Panc1 (cell line): ENCODE results near the gene RXYLT1.

ENCODE experiments used
- CTCF ChIP-seq: fragments of 450-650 bp; IDR thresholded peaks from 2 replicates; pipeline ENCODE4 v1.5.1; 2017; ENCODE audit warnings: mild to moderate bottlenecking
- POLR2AphosphoS5 ChIP-seq: IDR thresholded peaks from 2 replicates; pipeline ENCODE4 v1.6.1; 2012; ENCODE audit warnings: mild to moderate bottlenecking, low read depth, low read length, moderate library complexity
- SIN3A ChIP-seq: IDR thresholded peaks from 2 replicates; pipeline ENCODE4 v1.6.1; 2012; ENCODE audit warnings: low read depth, mild to moderate bottlenecking, low read length, moderate library complexity, borderline replicate concordance; ENCODE audit not compliant: insufficient read depth
- TCF7L2 ChIP-seq: IDR thresholded peaks from 2 replicates; pipeline ENCODE4 v1.6.1; 2011; ENCODE audit warnings: mild to moderate bottlenecking, low read depth, low read length, inconsistent platforms

DNA sequence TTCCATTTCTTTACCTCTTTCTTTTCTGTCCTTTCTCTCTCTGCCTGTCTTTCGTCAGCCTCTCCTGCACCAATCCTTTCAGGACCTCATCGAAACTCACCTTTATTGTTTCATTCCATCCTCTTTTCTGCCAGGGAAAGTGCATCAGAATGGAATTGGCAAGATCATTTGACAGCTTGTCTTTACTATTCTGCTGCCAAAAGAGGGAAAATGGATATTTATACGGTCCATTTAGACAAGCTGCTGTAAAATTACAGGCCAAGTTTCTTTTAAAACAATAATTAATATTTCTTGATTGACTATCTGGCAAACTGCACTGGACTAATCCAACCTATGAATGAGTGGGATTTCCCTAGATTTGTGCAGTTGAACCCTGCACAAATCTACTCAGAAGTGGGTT is 57.2 kb downstream of the RXYLT1 start:
- TF ChIP-seq CTCF (no peak), POLR2AphosphoS5 (no peak), TCF7L2 (no peak), SIN3A (no peak)
